DND-41 (cell line): Measurements from ENCODE around the gene RNF5.

ENCODE experiments used
- ATAC-seq: fragments of 200-7000 bp; cut with Tn5 transposase; 3 replicates; pipeline ENCODE4 v1.9.1; 2021; ENCODE audit warnings: low read depth; ENCODE audit not compliant: insufficient read depth
- DNase-seq: peaks from one replicate; pipeline ENCODE4 v3.0.0-alpha.2; 2020
- H2AFZ ChIP-seq: 2 replicates; pipeline ENCODE4 v1.6.0; 2012; ENCODE audit warnings: low read depth, low read length
- H3K27ac ChIP-seq: 2 replicates; pipeline ENCODE4 v1.5.1; 2012; ENCODE audit warnings: low read length, inconsistent platforms
- H3K27me3 ChIP-seq: fragments of 200-600 bp; sonication (generic); 2 replicates; pipeline ENCODE4 v1.6.0; 2012; ENCODE audit warnings: low read length, mild to moderate bottlenecking, inconsistent platforms; ENCODE audit not compliant: insufficient read depth, poor library complexity
- H3K36me3 ChIP-seq: 2 replicates; pipeline ENCODE4 v1.5.1; 2012; ENCODE audit warnings: low read length, inconsistent platforms; ENCODE audit not compliant: insufficient read depth
- H3K4me1 ChIP-seq: 2 replicates; pipeline ENCODE4 v1.5.1; 2012; ENCODE audit warnings: mild to moderate bottlenecking, low read length; ENCODE audit not compliant: insufficient read depth
- H3K4me2 ChIP-seq: 2 replicates; pipeline ENCODE4 v1.6.0; 2012; ENCODE audit warnings: mild to moderate bottlenecking, moderate library complexity, low read length, inconsistent platforms; ENCODE audit not compliant: insufficient read depth
- H3K4me3 ChIP-seq, 2 experiments: fragments of 200-600 bp in 1 of 2; shearing (Covaris generic) in 1 of 2; 2 replicates each; pipeline ENCODE4 v1.5.1; 2012 to 2016; ENCODE audit warnings: inconsistent platforms in 2 of 2, low read length in 2 of 2, mild to moderate bottlenecking in 2 of 2, low read depth in 1 of 2, moderate library complexity in 1 of 2
- H3K79me2 ChIP-seq: 2 replicates; pipeline ENCODE4 v1.6.0; 2012; ENCODE audit warnings: low read length, inconsistent platforms; ENCODE audit not compliant: insufficient read depth
- H3K9ac ChIP-seq: 2 replicates; pipeline ENCODE4 v1.6.0; 2012; ENCODE audit warnings: low read depth, mild to moderate bottlenecking, inconsistent platforms, low read length, moderate library complexity
- H3K9me3 ChIP-seq: 2 replicates; pipeline ENCODE4 v1.5.1; 2012; ENCODE audit warnings: low read length, moderate library complexity, mild to moderate bottlenecking, inconsistent platforms; ENCODE audit not compliant: insufficient read depth, severe bottlenecking
- H4K20me1 ChIP-seq: 2 replicates; pipeline ENCODE4 v1.6.0; 2012; ENCODE audit warnings: low read length; ENCODE audit not compliant: insufficient read depth
- EZH2 ChIP-seq: IDR thresholded peaks from 3 replicates; pipeline ENCODE4 v1.6.1; 2012; ENCODE audit warnings: borderline replicate concordance, low read depth, mild to moderate bottlenecking, moderate library complexity, low read length, inconsistent platforms; ENCODE audit not compliant: severe bottlenecking
- TF ChIP-seq, protein P1 (sequence below): IDR thresholded peaks from 2 replicates; pipeline ENCODE4 v1.5.1; 2012; ENCODE audit warnings: borderline replicate concordance, low read length, moderate library complexity, mild to moderate bottlenecking; ENCODE audit not compliant: poor library complexity, severe bottlenecking; ENCODE audit errors: extremely low read depth

RNF5 gene

DNA sequence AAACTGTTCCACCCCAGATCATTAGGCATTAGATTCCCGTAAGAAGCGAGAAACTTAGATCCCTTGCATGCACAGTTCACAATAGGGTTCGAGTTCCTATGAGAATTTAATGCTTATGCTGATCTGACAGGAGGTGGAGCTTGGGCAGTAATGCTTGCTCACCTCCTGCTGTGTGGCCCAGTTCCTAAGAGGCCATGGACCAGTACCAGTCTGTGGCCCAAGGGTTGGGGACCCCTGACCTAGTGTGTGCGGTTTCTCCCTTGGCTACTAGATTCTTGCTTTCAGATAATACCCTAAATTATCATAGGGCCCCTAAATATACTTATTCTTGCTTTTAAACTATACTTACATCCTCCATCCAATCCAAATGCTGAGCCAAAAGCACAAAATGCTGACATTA, 16.2 kb downstream of the RNF5 start:
- Histone ChIP-seq H3K27ac (peak overlapping the region; percentile 96), H3K9me3 (no peaks in the 10 kb centered on the region), H3K4me3 (peak overlapping the region in 1 of 2 experiments; percentile 77; a peak in 2 of 4 replicates), H4K20me1 (no peaks in the 10 kb centered on the region), H3K27me3 (no peaks in the 10 kb centered on the region), H3K36me3 (peaks cover 2% of the 10 kb centered on the region; the same call in 1 of the 2 replicates), H2AFZ (no peak overlapping the region), H3K4me2 (peak overlapping the region; percentile 80), H3K9ac (peak overlapping the region; percentile 81), H3K79me2 (peaks cover 47% of the 10 kb centered on the region), H3K4me1 (peaks cover 62% of the 10 kb centered on the region)
- DNase-seq = no peak
- no peak for ATAC-seq
- TF ChIP-seq EZH2 = no peak
- TF ChIP-seq, protein P1, sequence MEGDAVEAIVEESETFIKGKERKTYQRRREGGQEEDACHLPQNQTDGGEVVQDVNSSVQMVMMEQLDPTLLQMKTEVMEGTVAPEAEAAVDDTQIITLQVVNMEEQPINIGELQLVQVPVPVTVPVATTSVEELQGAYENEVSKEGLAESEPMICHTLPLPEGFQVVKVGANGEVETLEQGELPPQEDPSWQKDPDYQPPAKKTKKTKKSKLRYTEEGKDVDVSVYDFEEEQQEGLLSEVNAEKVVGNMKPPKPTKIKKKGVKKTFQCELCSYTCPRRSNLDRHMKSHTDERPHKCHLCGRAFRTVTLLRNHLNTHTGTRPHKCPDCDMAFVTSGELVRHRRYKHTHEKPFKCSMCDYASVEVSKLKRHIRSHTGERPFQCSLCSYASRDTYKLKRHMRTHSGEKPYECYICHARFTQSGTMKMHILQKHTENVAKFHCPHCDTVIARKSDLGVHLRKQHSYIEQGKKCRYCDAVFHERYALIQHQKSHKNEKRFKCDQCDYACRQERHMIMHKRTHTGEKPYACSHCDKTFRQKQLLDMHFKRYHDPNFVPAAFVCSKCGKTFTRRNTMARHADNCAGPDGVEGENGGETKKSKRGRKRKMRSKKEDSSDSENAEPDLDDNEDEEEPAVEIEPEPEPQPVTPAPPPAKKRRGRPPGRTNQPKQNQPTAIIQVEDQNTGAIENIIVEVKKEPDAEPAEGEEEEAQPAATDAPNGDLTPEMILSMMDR = no peak

DNA sequence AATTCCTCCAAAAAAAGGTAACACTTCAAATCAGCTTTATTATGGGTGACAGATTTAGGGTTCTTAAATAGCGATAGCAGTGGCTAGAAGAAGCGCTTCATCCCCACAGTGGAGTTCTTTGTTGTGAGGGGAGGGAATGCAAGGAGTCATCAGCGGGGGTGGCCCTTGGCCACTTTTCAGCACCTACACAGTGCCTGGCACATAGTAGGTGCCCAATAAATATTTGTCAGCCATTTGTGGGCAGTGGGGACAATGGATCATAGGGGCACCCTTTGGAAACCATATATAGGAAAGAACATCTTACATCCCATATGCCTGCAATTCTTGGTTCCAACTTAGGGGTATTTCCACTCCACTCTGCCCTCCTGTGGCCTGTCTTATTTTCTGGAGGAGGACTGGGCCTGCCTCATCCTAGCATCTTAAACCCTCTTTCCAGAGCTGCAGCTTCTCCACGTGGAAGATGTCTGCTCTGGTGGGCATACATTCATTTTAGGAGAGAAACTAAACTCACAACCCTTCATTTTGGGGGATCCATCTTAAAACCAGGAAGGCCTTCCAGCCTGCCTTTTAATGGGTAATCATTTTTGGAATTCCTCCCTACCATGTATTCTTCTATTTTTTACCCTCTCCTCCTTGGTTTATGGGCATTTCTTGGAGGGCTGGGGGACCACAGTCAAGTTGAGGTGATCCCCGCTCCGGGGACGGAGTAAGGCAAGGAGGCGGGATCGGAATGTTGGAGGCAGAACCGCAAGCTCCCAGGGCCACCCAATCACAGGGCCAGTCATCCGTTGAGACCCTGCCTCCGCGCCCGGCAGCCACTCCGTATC, 16.8 kb downstream of the RNF5 start:
- peak overlapping the region; percentile 67 for H2AFZ ChIP-seq
- H3K4me1 ChIP-seq = peaks cover 62% of the 10 kb centered on the region
- TF ChIP-seq EZH2 = no peak
- TF ChIP-seq, protein P1 = peak; percentile 78
- H3K4me3 ChIP-seq = peak overlapping the region; percentile 45 to 77; a peak in 3 of 4 replicates
- DNase-seq (peak; percentile 58), ATAC-seq (peak; percentile 88)
- H3K27ac ChIP-seq = peak overlapping the region; percentile 96
- H3K79me2 ChIP-seq = peaks cover 43% of the 10 kb centered on the region
- no peaks in the 10 kb centered on the region for H3K9me3 ChIP-seq
- peak overlapping the region; percentile 80 for H3K4me2 ChIP-seq
- H3K9ac ChIP-seq = peak overlapping the region; percentile 81
- no peaks in the 10 kb centered on the region for H3K27me3 ChIP-seq
- H3K36me3 ChIP-seq = peaks cover 2% of the 10 kb centered on the region; the same call in 1 of the 2 replicates
- no peaks in the 10 kb centered on the region for H4K20me1 ChIP-seq

DNA sequence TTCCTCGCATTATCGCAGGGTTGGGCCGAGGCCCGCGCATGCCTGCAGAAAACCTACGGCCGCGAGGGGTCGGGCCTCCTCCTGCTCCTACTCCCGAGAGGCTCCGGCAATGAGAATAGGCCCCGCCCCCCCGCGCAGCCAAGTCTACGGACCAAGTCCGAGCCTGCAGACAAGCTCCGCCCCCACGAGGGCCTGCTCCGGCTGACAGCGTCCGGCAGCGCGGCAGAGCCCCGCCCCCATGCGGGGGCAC, 17.4 kb downstream of the RNF5 start:
- peak overlapping the region; percentile 43 to 77; a peak in 3 of 4 replicates for H3K4me3 ChIP-seq
- no peaks in the 10 kb centered on the region for H4K20me1 ChIP-seq
- peak overlapping the region; percentile 81 for H3K9ac ChIP-seq
- H2AFZ ChIP-seq = peak overlapping the region; percentile 83
- H3K27me3 ChIP-seq = no peaks in the 10 kb centered on the region
- H3K36me3 ChIP-seq = peaks cover 2% of the 10 kb centered on the region; the same call in 1 of the 2 replicates
- H3K4me1 ChIP-seq = peaks cover 57% of the 10 kb centered on the region
- TF ChIP-seq, protein P1 = peak; percentile 42
- no peak for TF ChIP-seq EZH2
- DNase-seq (peak; percentile 100), ATAC-seq (no peak)
- peaks cover 39% of the 10 kb centered on the region for H3K79me2 ChIP-seq
- H3K4me2 ChIP-seq = peak overlapping the region; percentile 80
- peak overlapping the region; percentile 96 for H3K27ac ChIP-seq
- no peaks in the 10 kb centered on the region for H3K9me3 ChIP-seq
